Measurements from ENCODE around the gene ZFTA.

DNA sequence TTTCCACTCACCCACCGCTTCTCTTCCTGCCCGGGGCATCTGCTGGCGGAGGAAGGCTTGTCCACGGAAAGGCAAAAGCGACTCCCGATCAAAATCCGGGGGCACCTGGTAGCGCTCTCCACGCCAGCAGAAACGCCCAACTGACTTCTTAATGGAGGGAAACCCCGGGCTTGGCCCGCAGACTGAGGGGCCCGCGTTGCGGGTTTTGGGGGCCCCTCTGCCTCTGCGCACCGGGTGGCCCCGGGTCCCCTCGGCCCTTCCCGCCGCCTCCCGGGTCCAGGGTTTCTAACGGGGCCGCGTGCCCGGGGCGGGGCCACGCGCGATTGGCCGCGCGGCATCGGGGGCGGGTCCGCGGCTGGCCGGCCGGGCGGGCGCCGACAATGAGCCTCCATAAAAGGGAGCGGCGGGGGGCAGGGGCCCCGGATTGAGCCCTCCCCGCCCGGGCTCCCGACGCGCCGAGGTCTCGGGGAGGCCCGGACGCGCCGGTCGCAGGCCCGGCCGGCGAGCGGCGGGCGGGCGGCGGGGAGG, 44.5 kb upstream of the ZFTA start, which contains the start of gene SPINDOC:
- TF ChIP-seq, protein P1, sequence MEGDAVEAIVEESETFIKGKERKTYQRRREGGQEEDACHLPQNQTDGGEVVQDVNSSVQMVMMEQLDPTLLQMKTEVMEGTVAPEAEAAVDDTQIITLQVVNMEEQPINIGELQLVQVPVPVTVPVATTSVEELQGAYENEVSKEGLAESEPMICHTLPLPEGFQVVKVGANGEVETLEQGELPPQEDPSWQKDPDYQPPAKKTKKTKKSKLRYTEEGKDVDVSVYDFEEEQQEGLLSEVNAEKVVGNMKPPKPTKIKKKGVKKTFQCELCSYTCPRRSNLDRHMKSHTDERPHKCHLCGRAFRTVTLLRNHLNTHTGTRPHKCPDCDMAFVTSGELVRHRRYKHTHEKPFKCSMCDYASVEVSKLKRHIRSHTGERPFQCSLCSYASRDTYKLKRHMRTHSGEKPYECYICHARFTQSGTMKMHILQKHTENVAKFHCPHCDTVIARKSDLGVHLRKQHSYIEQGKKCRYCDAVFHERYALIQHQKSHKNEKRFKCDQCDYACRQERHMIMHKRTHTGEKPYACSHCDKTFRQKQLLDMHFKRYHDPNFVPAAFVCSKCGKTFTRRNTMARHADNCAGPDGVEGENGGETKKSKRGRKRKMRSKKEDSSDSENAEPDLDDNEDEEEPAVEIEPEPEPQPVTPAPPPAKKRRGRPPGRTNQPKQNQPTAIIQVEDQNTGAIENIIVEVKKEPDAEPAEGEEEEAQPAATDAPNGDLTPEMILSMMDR (IDR thresholded peaks at IDR 0.05; ENCODE audit: poor library complexity, severe bottlenecking): no peak
- no peak for TF ChIP-seq EP300 (conservative IDR thresholded peaks at IDR 0.05; ENCODE audit: poor library complexity, severe bottlenecking)
- no peak for TF ChIP-seq POLR2AphosphoS5 (IDR thresholded peaks at IDR 0.05)
- no peak for TF ChIP-seq EZH2 (IDR thresholded peaks at IDR 0.05; ENCODE audit: borderline replicate concordance, insufficient read depth, low read length, poor library complexity, severe bottlenecking)
- TF ChIP-seq, protein P2, sequence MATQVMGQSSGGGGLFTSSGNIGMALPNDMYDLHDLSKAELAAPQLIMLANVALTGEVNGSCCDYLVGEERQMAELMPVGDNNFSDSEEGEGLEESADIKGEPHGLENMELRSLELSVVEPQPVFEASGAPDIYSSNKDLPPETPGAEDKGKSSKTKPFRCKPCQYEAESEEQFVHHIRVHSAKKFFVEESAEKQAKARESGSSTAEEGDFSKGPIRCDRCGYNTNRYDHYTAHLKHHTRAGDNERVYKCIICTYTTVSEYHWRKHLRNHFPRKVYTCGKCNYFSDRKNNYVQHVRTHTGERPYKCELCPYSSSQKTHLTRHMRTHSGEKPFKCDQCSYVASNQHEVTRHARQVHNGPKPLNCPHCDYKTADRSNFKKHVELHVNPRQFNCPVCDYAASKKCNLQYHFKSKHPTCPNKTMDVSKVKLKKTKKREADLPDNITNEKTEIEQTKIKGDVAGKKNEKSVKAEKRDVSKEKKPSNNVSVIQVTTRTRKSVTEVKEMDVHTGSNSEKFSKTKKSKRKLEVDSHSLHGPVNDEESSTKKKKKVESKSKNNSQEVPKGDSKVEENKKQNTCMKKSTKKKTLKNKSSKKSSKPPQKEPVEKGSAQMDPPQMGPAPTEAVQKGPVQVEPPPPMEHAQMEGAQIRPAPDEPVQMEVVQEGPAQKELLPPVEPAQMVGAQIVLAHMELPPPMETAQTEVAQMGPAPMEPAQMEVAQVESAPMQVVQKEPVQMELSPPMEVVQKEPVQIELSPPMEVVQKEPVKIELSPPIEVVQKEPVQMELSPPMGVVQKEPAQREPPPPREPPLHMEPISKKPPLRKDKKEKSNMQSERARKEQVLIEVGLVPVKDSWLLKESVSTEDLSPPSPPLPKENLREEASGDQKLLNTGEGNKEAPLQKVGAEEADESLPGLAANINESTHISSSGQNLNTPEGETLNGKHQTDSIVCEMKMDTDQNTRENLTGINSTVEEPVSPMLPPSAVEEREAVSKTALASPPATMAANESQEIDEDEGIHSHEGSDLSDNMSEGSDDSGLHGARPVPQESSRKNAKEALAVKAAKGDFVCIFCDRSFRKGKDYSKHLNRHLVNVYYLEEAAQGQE (IDR thresholded peaks at IDR 0.05; ENCODE audit: borderline replicate concordance): no peak
- no peak for TF ChIP-seq TAF1 (IDR thresholded peaks at IDR 0.05; ENCODE audit: low read depth)
